ENCODE measurements around the gene VPS4A.

GRCh38 chr16:69316595-69317034 lies 5.5 kb downstream of the VPS4A start:
- no peak for TF ChIP-seq EZH2 (IDR thresholded peaks at IDR 0.05)
- TF ChIP-seq, protein P1, sequence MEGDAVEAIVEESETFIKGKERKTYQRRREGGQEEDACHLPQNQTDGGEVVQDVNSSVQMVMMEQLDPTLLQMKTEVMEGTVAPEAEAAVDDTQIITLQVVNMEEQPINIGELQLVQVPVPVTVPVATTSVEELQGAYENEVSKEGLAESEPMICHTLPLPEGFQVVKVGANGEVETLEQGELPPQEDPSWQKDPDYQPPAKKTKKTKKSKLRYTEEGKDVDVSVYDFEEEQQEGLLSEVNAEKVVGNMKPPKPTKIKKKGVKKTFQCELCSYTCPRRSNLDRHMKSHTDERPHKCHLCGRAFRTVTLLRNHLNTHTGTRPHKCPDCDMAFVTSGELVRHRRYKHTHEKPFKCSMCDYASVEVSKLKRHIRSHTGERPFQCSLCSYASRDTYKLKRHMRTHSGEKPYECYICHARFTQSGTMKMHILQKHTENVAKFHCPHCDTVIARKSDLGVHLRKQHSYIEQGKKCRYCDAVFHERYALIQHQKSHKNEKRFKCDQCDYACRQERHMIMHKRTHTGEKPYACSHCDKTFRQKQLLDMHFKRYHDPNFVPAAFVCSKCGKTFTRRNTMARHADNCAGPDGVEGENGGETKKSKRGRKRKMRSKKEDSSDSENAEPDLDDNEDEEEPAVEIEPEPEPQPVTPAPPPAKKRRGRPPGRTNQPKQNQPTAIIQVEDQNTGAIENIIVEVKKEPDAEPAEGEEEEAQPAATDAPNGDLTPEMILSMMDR (IDR thresholded peaks at IDR 0.05): no peak
